WTC11 (cell line): Measurements from ENCODE around the gene SMG1. TPM values are rescaled to one million over a fixed set of nuclear protein-coding genes. Genes with fewer than 3 reads are reported as not detected.

Experiments
- ATAC-seq: fragments of 200-7000 bp; cut with Tn5 transposase; 2 replicates; pipeline ENCODE4 v1.10.0; 2021; ENCODE audit warnings: mild to moderate bottlenecking, moderate library complexity
- CTCF ChIA-PET: fragments of 300-600 bp; sonication (Branson Sonifier 250); formaldehyde crosslinking; loops from one replicate; lab custom pipeline; 2021; ENCODE audit warnings: antibody characterized with exemption; lab: Charles Lee
- POLR2A ChIA-PET: fragments of 350-600 bp; sonication (Branson Sonifier 250); formaldehyde crosslinking; loops from one replicate; lab custom pipeline; 2021; ENCODE audit warnings: antibody characterized with exemption; lab: Charles Lee
- DNase-seq: peaks from one replicate; pipeline ENCODE4 v3.0.0; 2021; ENCODE audit warnings: low spot score
- H3K27ac Mint-ChIP-seq: 2 replicates; pipeline ENCODE4 v1.8.0; 2021; ENCODE audit warnings: mixed read lengths
- H3K27me3 Mint-ChIP-seq: 2 replicates; pipeline ENCODE4 v1.8.0; 2021; ENCODE audit warnings: low read depth, mild to moderate bottlenecking, moderate library complexity, mixed read lengths
- H3K36me3 Mint-ChIP-seq: 2 replicates; pipeline ENCODE4 v1.8.0; 2021; ENCODE audit warnings: mixed read lengths
- H3K4me1 Mint-ChIP-seq: 2 replicates; pipeline ENCODE4 v1.8.0; 2022; ENCODE audit warnings: mixed read lengths
- H3K4me3 Mint-ChIP-seq: 2 replicates; pipeline ENCODE4 v1.8.0; 2021; ENCODE audit warnings: mild to moderate bottlenecking, moderate library complexity, mixed read lengths
- H3K9me3 Mint-ChIP-seq: 2 replicates; pipeline ENCODE4 v1.8.0; 2021; ENCODE audit warnings: mixed read lengths
- ATF1 ChIP-seq: sonication (generic); formaldehyde crosslinking; IDR thresholded peaks from 2 replicates; pipeline ENCODE4 v1.8.1; 2023; ENCODE audit warnings: mild to moderate bottlenecking, moderate library complexity, missing genetic modification reagents
- CBFB ChIP-seq: sonication (generic); formaldehyde crosslinking; IDR thresholded peaks from 2 replicates; pipeline ENCODE4 v1.8.1; 2022; ENCODE audit warnings: mild to moderate bottlenecking, low read depth, missing genetic modification reagents
- ESRRA ChIP-seq: sonication (generic); formaldehyde crosslinking; IDR thresholded peaks from 2 replicates; pipeline ENCODE4 v1.8.1; 2022; ENCODE audit warnings: mild to moderate bottlenecking, missing genetic modification reagents, borderline replicate concordance
- GABPB1 ChIP-seq: sonication (generic); formaldehyde crosslinking; IDR thresholded peaks from 2 replicates; pipeline ENCODE4 v1.8.1; 2023; ENCODE audit warnings: mild to moderate bottlenecking, missing genetic modification reagents
- HMGA2 ChIP-seq: fragments of 250-450 bp; sonication (Bioruptor Pico); IDR thresholded peaks from 2 replicates; pipeline ENCODE4 v1.4.0; 2021; ENCODE audit warnings: mild to moderate bottlenecking, moderate library complexity
- MXD4 ChIP-seq: fragments of 250-450 bp; sonication (Bioruptor Pico); IDR thresholded peaks from 2 replicates; pipeline ENCODE4 v1.8.0; 2021; ENCODE audit warnings: mild to moderate bottlenecking, moderate library complexity, borderline replicate concordance
- MYBL2 ChIP-seq: sonication (generic); formaldehyde crosslinking; IDR thresholded peaks from 2 replicates; pipeline ENCODE4 v1.8.1; 2023; ENCODE audit warnings: mild to moderate bottlenecking, moderate library complexity, missing genetic modification reagents
- NFATC4 ChIP-seq: fragments of 250-450 bp; sonication (Bioruptor Pico); IDR thresholded peaks from 2 replicates; pipeline ENCODE4 v1.9.0; 2021; ENCODE audit warnings: mild to moderate bottlenecking
- NFYB ChIP-seq: sonication (generic); formaldehyde crosslinking; conservative IDR thresholded peaks from 2 replicates; pipeline ENCODE4 v1.8.0; 2022; ENCODE audit warnings: low read depth, missing genetic modification reagents
- NR1H2 ChIP-seq: sonication (generic); formaldehyde crosslinking; IDR thresholded peaks from 2 replicates; pipeline ENCODE4 v1.9.0; 2021; ENCODE audit warnings: mild to moderate bottlenecking, moderate library complexity, missing genetic modification reagents
- NR2C2 ChIP-seq: sonication (generic); formaldehyde crosslinking; IDR thresholded peaks from 2 replicates; pipeline ENCODE4 v1.8.0; 2022; ENCODE audit warnings: mild to moderate bottlenecking, missing genetic modification reagents
- SMAD3 ChIP-seq: sonication (generic); formaldehyde crosslinking; IDR thresholded peaks from 2 replicates; pipeline ENCODE4 v1.8.0; 2022; ENCODE audit warnings: missing genetic modification reagents, mild to moderate bottlenecking, borderline replicate concordance
- SMAD4 ChIP-seq: sonication (generic); formaldehyde crosslinking; IDR thresholded peaks from 2 replicates; pipeline ENCODE4 v1.8.0; 2022; ENCODE audit warnings: mild to moderate bottlenecking, missing genetic modification reagents
- TCF7 ChIP-seq: sonication (generic); formaldehyde crosslinking; IDR thresholded peaks from 2 replicates; pipeline ENCODE4 v1.8.0; 2022; ENCODE audit warnings: mild to moderate bottlenecking, low read depth, missing genetic modification reagents, moderate library complexity
- TEAD4 ChIP-seq: sonication (generic); formaldehyde crosslinking; IDR thresholded peaks from 2 replicates; pipeline ENCODE4 v1.8.0; 2022; ENCODE audit warnings: mild to moderate bottlenecking, missing genetic modification reagents
- ZNF396 ChIP-seq: fragments of 250-450 bp; sonication (Bioruptor Pico); IDR thresholded peaks from 2 replicates; pipeline ENCODE4 v1.8.0; 2021; ENCODE audit warnings: mild to moderate bottlenecking, moderate library complexity, borderline replicate concordance
- total RNA-seq: library from RNA; stranded (reverse); gene quantifications from 3 replicates; pipeline ENCODE4 v1.2.3, GENCODE V29; 2021
- TF ChIP-seq, protein P1 (sequence below): sonication (generic); formaldehyde crosslinking; IDR thresholded peaks from 2 replicates; pipeline ENCODE4 v1.8.0; 2022; ENCODE audit warnings: mild to moderate bottlenecking, missing genetic modification reagents
- TF ChIP-seq, protein P2 (sequence below): sonication (generic); formaldehyde crosslinking; IDR thresholded peaks from 2 replicates; pipeline ENCODE4 v1.8.0; 2023; ENCODE audit warnings: missing genetic modification reagents
- TF ChIP-seq, protein P3 (sequence below): sonication (generic); formaldehyde crosslinking; conservative IDR thresholded peaks from 2 replicates; pipeline ENCODE4 v1.8.1; 2022; ENCODE audit warnings: mild to moderate bottlenecking, missing genetic modification reagents
- TF ChIP-seq, protein P4 (sequence below): fragments of 250-450 bp; sonication (Bioruptor Pico); IDR thresholded peaks from 2 replicates; pipeline ENCODE4 v1.9.0; 2021; ENCODE audit warnings: mild to moderate bottlenecking, borderline replicate concordance
- TF ChIP-seq, protein P5 (sequence below): sonication (generic); formaldehyde crosslinking; IDR thresholded peaks from 2 replicates; pipeline ENCODE4 v1.8.1; 2023; ENCODE audit warnings: mild to moderate bottlenecking, missing genetic modification reagents
- TF ChIP-seq, protein P6 (sequence below): sonication (generic); formaldehyde crosslinking; IDR thresholded peaks from 2 replicates; pipeline ENCODE4 v1.8.0; 2023; ENCODE audit warnings: missing genetic modification reagents, mild to moderate bottlenecking, borderline replicate concordance

The SMG1 gene
- total RNA-seq, 1 experiment from 2014 or later: 72.2 TPM

DNA sequence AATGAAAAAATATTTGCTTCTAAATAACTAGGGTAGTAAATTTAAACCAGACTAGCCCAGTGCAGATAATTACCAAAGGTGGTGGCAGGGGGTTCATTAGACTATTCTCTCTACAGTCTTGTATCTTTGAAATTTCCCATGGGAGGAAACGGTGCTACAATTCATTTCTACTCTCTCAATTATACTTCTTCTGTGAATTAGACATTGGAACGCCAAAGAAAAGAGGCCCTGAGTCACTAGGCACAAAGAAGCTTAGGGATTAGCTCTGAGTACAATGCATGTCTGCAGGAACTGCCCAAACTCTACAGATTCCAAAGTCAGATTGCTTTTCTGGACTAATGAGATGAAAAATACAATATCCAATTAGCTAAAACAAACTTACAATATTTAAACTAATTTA lies 94.2 kb downstream of the SMG1 start:
- Mint-ChIP-seq H3K36me3 (peaks cover 79% of the 10 kb centered on the region), H3K9me3 (no peaks in the 10 kb centered on the region), H3K4me1 (peaks cover 9% of the 10 kb centered on the region), H3K27ac (no peak overlapping the region), H3K4me3 (no peak overlapping the region), H3K27me3 (no peaks in the 10 kb centered on the region)
- ChIA-PET CTCF (no interaction called here), POLR2A (interaction anchor here (0.6 kb wide), 1 partner anchor 62 kb away, joined by 4 read pairs; no protein-coding TSS in a partner anchor)
- no peak for TF ChIP-seq NFYB
- no peak for TF ChIP-seq MYBL2 (CRISPR knock-in tag)
- no peak for TF ChIP-seq SMAD4 (CRISPR knock-in tag)
- TF ChIP-seq TEAD4: no peak
- TF ChIP-seq NFATC4 (CRISPR knock-in tag): no peak
- TF ChIP-seq, protein P1, sequence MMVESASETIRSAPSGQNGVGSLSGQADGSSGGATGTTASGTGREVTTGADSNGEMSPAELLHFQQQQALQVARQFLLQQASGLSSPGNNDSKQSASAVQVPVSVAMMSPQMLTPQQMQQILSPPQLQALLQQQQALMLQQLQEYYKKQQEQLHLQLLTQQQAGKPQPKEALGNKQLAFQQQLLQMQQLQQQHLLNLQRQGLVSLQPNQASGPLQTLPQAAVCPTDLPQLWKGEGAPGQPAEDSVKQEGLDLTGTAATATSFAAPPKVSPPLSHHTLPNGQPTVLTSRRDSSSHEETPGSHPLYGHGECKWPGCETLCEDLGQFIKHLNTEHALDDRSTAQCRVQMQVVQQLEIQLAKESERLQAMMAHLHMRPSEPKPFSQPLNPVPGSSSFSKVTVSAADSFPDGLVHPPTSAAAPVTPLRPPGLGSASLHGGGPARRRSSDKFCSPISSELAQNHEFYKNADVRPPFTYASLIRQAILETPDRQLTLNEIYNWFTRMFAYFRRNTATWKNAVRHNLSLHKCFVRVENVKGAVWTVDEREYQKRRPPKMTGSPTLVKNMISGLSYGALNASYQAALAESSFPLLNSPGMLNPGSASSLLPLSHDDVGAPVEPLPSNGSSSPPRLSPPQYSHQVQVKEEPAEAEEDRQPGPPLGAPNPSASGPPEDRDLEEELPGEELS: no peak
- TF ChIP-seq TCF7 (CRISPR knock-in tag): no peak
- TF ChIP-seq ESRRA: no peak
- TF ChIP-seq, protein P2, sequence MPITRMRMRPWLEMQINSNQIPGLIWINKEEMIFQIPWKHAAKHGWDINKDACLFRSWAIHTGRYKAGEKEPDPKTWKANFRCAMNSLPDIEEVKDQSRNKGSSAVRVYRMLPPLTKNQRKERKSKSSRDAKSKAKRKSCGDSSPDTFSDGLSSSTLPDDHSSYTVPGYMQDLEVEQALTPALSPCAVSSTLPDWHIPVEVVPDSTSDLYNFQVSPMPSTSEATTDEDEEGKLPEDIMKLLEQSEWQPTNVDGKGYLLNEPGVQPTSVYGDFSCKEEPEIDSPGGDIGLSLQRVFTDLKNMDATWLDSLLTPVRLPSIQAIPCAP (CRISPR knock-in tag): no peak
- no peak for TF ChIP-seq MXD4
- TF ChIP-seq, protein P3, sequence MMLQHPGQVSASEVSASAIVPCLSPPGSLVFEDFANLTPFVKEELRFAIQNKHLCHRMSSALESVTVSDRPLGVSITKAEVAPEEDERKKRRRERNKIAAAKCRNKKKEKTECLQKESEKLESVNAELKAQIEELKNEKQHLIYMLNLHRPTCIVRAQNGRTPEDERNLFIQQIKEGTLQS (CRISPR knock-in tag): no peak
- DNase-seq (no peak), ATAC-seq (no peak)

DNA sequence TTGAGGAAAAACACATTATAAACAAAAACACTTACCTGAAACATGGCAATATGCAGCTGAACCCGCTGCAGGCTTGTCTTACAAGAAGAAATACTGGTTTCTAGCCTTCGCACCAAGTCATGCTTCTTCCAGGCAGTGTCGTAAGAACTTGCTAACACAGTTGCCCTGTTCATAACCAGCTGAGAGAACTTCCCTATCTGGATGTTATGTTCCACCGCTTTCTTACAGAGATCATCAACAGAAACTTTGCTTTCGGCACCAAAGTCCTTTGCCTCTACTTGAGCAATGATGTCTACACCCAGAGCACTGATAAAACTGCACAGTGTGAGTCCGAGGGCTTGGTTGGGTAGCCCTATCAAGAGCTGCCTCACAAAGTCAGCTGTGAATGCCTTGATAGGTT lies 97.0 kb downstream of the SMG1 start:
- Mint-ChIP-seq H3K36me3 (peaks cover 54% of the 10 kb centered on the region), H3K4me1 (peaks cover 12% of the 10 kb centered on the region), H3K27ac (no peak overlapping the region), H3K4me3 (no peak overlapping the region), H3K9me3 (no peaks in the 10 kb centered on the region), H3K27me3 (no peaks in the 10 kb centered on the region)
- CTCF ChIA-PET: interaction anchor here (1.0 kb wide), 1 partner anchor 28 kb away, joined by 3 read pairs; the partner anchor contains the start of gene ARL6IP1
- TF ChIP-seq, protein P3 (CRISPR knock-in tag): no peak
- TF ChIP-seq NR1H2 (no peak), HMGA2 (CRISPR knock-in tag) (no peak), NFYB (no peak), ATF1 (CRISPR knock-in tag) (no peak), SMAD3 (CRISPR knock-in tag) (no peak), CBFB (CRISPR knock-in tag) (no peak), ZNF396 (CRISPR knock-in tag) (no peak), NR2C2 (CRISPR knock-in tag) (no peak), GABPB1 (CRISPR knock-in tag) (no peak)
- TF ChIP-seq, protein P4, sequence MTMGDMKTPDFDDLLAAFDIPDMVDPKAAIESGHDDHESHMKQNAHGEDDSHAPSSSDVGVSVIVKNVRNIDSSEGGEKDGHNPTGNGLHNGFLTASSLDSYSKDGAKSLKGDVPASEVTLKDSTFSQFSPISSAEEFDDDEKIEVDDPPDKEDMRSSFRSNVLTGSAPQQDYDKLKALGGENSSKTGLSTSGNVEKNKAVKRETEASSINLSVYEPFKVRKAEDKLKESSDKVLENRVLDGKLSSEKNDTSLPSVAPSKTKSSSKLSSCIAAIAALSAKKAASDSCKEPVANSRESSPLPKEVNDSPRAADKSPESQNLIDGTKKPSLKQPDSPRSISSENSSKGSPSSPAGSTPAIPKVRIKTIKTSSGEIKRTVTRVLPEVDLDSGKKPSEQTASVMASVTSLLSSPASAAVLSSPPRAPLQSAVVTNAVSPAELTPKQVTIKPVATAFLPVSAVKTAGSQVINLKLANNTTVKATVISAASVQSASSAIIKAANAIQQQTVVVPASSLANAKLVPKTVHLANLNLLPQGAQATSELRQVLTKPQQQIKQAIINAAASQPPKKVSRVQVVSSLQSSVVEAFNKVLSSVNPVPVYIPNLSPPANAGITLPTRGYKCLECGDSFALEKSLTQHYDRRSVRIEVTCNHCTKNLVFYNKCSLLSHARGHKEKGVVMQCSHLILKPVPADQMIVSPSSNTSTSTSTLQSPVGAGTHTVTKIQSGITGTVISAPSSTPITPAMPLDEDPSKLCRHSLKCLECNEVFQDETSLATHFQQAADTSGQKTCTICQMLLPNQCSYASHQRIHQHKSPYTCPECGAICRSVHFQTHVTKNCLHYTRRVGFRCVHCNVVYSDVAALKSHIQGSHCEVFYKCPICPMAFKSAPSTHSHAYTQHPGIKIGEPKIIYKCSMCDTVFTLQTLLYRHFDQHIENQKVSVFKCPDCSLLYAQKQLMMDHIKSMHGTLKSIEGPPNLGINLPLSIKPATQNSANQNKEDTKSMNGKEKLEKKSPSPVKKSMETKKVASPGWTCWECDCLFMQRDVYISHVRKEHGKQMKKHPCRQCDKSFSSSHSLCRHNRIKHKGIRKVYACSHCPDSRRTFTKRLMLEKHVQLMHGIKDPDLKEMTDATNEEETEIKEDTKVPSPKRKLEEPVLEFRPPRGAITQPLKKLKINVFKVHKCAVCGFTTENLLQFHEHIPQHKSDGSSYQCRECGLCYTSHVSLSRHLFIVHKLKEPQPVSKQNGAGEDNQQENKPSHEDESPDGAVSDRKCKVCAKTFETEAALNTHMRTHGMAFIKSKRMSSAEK: no peak
- TF ChIP-seq, protein P5, sequence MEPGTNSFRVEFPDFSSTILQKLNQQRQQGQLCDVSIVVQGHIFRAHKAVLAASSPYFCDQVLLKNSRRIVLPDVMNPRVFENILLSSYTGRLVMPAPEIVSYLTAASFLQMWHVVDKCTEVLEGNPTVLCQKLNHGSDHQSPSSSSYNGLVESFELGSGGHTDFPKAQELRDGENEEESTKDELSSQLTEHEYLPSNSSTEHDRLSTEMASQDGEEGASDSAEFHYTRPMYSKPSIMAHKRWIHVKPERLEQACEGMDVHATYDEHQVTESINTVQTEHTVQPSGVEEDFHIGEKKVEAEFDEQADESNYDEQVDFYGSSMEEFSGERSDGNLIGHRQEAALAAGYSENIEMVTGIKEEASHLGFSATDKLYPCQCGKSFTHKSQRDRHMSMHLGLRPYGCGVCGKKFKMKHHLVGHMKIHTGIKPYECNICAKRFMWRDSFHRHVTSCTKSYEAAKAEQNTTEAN: no peak
- TF ChIP-seq, protein P6, sequence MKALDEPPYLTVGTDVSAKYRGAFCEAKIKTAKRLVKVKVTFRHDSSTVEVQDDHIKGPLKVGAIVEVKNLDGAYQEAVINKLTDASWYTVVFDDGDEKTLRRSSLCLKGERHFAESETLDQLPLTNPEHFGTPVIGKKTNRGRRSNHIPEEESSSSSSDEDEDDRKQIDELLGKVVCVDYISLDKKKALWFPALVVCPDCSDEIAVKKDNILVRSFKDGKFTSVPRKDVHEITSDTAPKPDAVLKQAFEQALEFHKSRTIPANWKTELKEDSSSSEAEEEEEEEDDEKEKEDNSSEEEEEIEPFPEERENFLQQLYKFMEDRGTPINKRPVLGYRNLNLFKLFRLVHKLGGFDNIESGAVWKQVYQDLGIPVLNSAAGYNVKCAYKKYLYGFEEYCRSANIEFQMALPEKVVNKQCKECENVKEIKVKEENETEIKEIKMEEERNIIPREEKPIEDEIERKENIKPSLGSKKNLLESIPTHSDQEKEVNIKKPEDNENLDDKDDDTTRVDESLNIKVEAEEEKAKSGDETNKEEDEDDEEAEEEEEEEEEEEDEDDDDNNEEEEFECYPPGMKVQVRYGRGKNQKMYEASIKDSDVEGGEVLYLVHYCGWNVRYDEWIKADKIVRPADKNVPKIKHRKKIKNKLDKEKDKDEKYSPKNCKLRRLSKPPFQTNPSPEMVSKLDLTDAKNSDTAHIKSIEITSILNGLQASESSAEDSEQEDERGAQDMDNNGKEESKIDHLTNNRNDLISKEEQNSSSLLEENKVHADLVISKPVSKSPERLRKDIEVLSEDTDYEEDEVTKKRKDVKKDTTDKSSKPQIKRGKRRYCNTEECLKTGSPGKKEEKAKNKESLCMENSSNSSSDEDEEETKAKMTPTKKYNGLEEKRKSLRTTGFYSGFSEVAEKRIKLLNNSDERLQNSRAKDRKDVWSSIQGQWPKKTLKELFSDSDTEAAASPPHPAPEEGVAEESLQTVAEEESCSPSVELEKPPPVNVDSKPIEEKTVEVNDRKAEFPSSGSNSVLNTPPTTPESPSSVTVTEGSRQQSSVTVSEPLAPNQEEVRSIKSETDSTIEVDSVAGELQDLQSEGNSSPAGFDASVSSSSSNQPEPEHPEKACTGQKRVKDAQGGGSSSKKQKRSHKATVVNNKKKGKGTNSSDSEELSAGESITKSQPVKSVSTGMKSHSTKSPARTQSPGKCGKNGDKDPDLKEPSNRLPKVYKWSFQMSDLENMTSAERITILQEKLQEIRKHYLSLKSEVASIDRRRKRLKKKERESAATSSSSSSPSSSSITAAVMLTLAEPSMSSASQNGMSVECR: no peak
- ATAC-seq (no peak), DNase-seq (no peak)
- POLR2A ChIA-PET: no interaction called here
